ENCODE data around the gene FAM20A. TPM values are rescaled to one million over a fixed set of nuclear protein-coding genes. Genes with fewer than 3 reads are reported as not detected.
"Not testable (repeated sequence)": the region's sequence is repeated elsewhere in the genome, so short reads cannot be mapped to it uniquely, and the experiment has no call there.

Gene FAM20A
- total and polyA plus RNA-seq, 11 donors, result 2.6 to 37.9 (median 8.8) TPM

GRCh38 chr17:68518063-68518815, 82.9 kb downstream of the FAM20A start:
- H3K36me3 ChIP-seq, result peaks cover 0 to 84% (median 69%) of the 10 kb centered on the region in 9 donors
- H3K27ac ChIP-seq, result peak overlapping the region in 11 of 12 donors; percentile 31 to 100 (median 55)
- ATAC-seq, result peak in 1 of 4 donors; percentile 15
- intact Hi-C loops (cut with DNase I), result no loop called here
- no peaks in the 10 kb centered on the region for H3K9me3 ChIP-seq
- no peak overlapping the region for H3K4me3 ChIP-seq
- H3K27me3 ChIP-seq, result no peaks in the 10 kb centered on the region
- no peak for DNase-seq
- TF ChIP-seq POLR2A (IDR thresholded peaks at IDR 0.05), result no peak
- TF ChIP-seq CTCF (IDR thresholded peaks at IDR 0.05), result no peak
- H3K4me1 ChIP-seq, result peaks cover 7 to 93% (median 75%) of the 10 kb centered on the region in 12 donors
- WGBS, 4 donors, result 83 to 93% (median 89%) methylated on average over 8 to 9 of the region's 9 CpGs

- Histone ChIP-seq H3K27ac (peak overlapping the region in 6 of 12 donors; percentile 31 to 100 (median 52)), H3K4me3 (peak overlapping the region in 1 of 12 donors; percentile 4), H3K4me1 (peaks cover 7 to 87% (median 69%) of the 10 kb centered on the region in 12 donors), H3K36me3 (peaks cover 0 to 77% (median 63%) of the 10 kb centered on the region in 9 donors)
- 91 to 98% (median 94%) methylated on average over 3 of the region's 3 CpGs for WGBS, 4 donors
- intact Hi-C loops (cut with DNase I); DNase-seq; H3K27me3 ChIP-seq; ATAC-seq; H3K9me3 ChIP-seq: not testable (repeated sequence)
Measured at GRCh38 chr17:68517605-68518004, 83.6 kb downstream of the FAM20A start.

GRCh38 chr17:68516732-68517131, 84.4 kb downstream of the FAM20A start:
- Histone ChIP-seq H3K9me3 (no peaks in the 10 kb centered on the region), H3K27me3 (no peaks in the 10 kb centered on the region), H3K4me1 (peaks cover 2 to 78% (median 60%) of the 10 kb centered on the region in 12 donors), H3K27ac (peak overlapping the region in 6 of 12 donors; percentile 11 to 100 (median 64)), H3K4me3 (peak overlapping the region in 2 of 12 donors; percentile 1 to 4), H3K36me3 (peaks cover 0 to 69% (median 60%) of the 10 kb centered on the region in 9 donors)
- no peak for DNase-seq
- intact Hi-C loops (cut with DNase I), result no loop called here
- WGBS, 4 donors, result 42 to 64% (median 48%) methylated on average over 1 of the region's 1 CpG
- ATAC-seq, result no peak
- no peak for TF ChIP-seq POLR2A (IDR thresholded peaks at IDR 0.05)
- no peak for TF ChIP-seq CTCF (IDR thresholded peaks at IDR 0.05)

- Histone ChIP-seq H3K27ac (peak overlapping the region; percentile 41 to 100 (median 98)), H3K4me1 (peaks cover 0 to 75% (median 55%) of the 10 kb centered on the region in 12 donors), H3K9me3 (no peaks in the 10 kb centered on the region), H3K36me3 (peaks cover 0 to 52% (median 44%) of the 10 kb centered on the region in 9 donors), H3K4me3 (peak overlapping the region; percentile 60 to 94 (median 76)), H3K27me3 (no peaks in the 10 kb centered on the region)
- TF ChIP-seq POLR2A (IDR thresholded peaks at IDR 0.05), result no peak
- TF ChIP-seq CTCF (IDR thresholded peaks at IDR 0.05), result no peak
- 13 to 22% (median 16%) methylated on average over 15 of the region's 15 CpGs for WGBS, 4 donors
- ATAC-seq (peak in 1 of 4 donors; percentile 9), DNase-seq (peak in 2 of 5 donors; percentile 18 to 37)
- intact Hi-C loops (cut with DNase I), result loop anchor here in 5 of 10 donors (5.0 kb wide), 3 partner anchors 43 to 268 kb away; partner anchors contain the start of gene AMZ2 (in 1 of the 5)
Measured at GRCh38 chr17:68514831-68515635, 86.1 kb downstream of the FAM20A start.

All from heart left ventricle (tissue), 16 donors.